Measurements from ENCODE around the gene MRPL33.

The MRPL33 gene

DNA sequence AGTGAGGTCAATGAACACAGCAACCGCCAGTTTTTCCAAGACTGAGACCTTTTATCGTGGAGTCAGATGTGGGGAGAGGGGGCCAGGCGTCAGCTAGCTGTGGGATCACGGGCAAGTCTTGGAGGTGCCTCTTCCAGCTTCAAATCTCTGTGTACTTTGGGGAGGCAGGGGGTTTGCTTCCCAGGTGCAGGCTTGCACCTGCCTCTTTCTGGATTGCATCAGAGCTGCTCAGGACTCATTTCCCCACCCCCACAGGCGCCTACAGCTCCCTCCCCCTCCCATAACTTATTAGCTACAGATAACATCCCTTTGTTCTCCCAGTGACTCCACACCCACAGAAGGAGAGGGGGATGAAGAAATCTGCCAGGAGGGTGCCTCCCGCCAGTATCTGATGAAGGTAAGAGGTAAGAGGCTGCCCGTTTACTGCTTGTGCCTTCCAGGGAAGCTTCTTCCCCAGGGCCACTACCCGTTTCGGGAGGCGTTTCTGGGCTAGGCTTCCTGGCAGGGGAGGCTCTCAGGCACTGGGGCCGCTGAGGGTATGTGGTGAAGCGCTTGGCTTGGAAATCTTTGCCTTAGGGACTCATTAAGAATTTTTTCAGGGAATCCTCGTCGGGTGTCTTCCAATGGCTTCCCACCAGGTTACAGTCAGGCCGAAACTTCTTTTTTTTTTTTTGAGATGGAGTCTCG is 18.8 kb upstream of the MRPL33 start:
- TF ChIP-seq, protein P1, sequence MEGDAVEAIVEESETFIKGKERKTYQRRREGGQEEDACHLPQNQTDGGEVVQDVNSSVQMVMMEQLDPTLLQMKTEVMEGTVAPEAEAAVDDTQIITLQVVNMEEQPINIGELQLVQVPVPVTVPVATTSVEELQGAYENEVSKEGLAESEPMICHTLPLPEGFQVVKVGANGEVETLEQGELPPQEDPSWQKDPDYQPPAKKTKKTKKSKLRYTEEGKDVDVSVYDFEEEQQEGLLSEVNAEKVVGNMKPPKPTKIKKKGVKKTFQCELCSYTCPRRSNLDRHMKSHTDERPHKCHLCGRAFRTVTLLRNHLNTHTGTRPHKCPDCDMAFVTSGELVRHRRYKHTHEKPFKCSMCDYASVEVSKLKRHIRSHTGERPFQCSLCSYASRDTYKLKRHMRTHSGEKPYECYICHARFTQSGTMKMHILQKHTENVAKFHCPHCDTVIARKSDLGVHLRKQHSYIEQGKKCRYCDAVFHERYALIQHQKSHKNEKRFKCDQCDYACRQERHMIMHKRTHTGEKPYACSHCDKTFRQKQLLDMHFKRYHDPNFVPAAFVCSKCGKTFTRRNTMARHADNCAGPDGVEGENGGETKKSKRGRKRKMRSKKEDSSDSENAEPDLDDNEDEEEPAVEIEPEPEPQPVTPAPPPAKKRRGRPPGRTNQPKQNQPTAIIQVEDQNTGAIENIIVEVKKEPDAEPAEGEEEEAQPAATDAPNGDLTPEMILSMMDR (IDR thresholded peaks at IDR 0.05; ENCODE audit: low read depth, low read length, missing control alignments), result no peak
- DNase-seq (ENCODE audit: extremely low read depth, low read depth), result no peak
- no peak overlapping the region for H3K4me3 ChIP-seq (replicated peaks; ENCODE audit: low read depth, low read length)

DNA sequence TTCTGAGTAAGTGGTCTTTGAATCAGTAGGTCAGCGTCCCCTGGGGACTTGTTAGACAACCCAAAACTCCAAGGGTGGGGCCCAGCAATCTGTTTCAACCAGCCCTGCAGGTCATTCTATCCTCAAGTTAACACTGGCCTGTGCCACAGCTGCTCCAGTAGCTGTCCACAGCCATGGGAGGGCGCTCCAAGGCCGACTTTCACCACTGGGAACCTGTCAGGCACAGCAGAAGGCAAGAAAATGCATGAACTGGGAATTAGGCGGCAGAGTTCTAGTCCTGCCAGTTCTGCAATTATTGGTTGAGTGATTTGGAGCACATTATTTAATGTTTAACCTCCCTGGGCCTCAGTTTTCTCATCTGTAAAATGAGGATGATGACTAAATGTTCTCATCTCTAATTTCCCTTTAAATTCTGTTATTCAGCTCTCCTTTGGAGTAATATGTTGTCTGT is 17.4 kb upstream of the MRPL33 start:
- TF ChIP-seq, protein P1 (IDR thresholded peaks at IDR 0.05; ENCODE audit: low read depth, low read length, missing control alignments), result peak; percentile 92
- H3K4me3 ChIP-seq (replicated peaks; ENCODE audit: low read depth, low read length), result no peak overlapping the region
- peak; percentile 57 for DNase-seq (ENCODE audit: extremely low read depth, low read depth)

DNA sequence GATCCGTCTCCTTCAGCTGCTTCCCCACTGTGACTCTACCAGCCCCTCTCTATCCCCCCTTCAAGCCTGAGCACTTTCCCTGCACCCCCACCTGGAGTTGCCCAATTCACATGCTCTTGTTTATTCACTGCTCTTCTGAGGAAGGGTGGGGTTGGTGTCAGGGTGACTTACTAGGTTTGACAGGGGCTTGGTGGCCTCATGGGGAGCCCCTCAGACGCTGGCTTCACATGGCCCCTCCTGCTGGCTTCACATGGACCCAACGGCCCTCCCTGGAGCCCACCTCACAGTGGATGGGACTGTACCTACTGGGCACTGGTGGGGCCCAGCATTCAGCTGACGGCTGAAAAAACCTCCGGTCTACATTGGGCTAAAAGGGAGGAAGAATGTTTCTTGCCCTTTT is 16.7 kb upstream of the MRPL33 start:
- TF ChIP-seq, protein P1 (IDR thresholded peaks at IDR 0.05; ENCODE audit: low read depth, low read length, missing control alignments), result no peak
- no peak for DNase-seq (ENCODE audit: extremely low read depth, low read depth)
- no peak overlapping the region for H3K4me3 ChIP-seq (replicated peaks; ENCODE audit: low read depth, low read length)

DNA sequence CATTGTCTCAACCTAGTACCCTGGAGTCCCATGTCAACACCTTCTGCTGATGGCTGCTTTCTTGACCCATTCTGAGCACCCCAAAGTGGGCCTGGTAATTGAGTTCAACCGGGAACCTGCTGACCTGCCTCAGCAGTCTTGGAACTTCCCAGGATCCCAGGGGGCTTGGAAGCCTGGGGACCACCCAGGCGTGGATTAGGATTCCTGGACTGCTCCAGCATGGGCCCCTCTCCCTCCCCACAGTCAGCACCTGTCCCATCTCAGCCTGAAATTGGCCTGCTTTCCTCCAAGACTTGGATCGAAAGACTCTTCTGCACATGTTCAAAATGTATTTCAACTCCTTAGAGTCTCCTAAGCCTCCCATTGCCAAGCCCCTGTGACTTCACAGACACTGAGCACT is 15.4 kb upstream of the MRPL33 start:
- TF ChIP-seq, protein P1 (IDR thresholded peaks at IDR 0.05; ENCODE audit: low read depth, low read length, missing control alignments), result no peak
- no peak overlapping the region for H3K4me3 ChIP-seq (replicated peaks; ENCODE audit: low read depth, low read length)
- DNase-seq (ENCODE audit: extremely low read depth, low read depth), result no peak

DNA sequence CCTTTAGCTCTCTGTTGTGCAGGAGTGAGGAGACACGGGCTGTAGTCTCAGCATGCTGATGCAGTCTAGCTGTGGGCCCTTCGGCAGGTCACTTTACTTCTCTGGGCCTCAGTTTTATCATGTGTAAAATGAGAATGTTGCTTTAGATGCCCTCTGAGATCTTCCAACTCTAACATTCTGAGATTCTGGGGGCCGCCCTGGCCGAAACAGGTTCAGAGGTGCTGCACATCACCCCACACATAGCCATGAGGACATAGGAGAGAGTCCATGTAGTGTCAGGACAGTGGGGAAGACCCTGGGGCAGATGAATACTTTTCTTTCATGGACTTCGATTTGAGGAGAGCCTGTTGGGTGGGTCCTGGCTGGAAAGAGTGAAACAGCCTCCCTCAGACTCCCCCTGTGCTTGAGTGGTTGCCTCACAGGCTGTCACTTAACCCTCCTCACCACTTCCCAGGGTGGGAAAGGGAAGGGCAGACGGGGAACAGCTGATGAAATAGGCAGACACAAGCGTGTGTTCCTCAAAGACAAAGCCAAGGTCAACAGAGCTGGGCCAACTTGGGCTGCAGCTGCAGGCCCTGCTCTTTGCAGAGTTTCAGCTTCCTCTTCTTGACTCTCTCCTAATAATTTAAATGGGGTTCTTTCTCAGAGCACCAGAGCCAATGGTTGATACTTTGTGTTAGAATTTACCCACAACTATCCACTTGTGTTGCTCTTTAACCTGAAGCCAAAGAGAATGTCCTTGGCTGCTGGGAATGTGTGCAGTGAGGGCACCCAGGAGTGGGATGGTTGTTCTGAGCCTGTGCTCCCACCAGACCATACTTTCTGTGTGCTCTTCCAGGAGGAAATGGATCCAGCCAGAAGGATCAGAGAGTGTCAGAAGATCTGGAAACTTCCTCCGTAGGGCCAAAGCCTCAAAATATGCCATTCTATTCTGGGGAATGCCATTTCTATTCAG is 14.7 kb upstream of the MRPL33 start:
- DNase-seq (ENCODE audit: extremely low read depth, low read depth), result no peak

More for the DNA sequence above, 14.7 kb upstream of the MRPL33 start:
- TF ChIP-seq, protein P1 (IDR thresholded peaks at IDR 0.05; ENCODE audit: low read depth, low read length, missing control alignments), result no peak
- no peak overlapping the region for H3K4me3 ChIP-seq (replicated peaks; ENCODE audit: low read depth, low read length)

All from HFF-Myc (cell line).